ENCODE results near the gene LYRM4. TPM values are rescaled to one million over a fixed set of nuclear protein-coding genes. Genes with fewer than 3 reads are reported as not detected.
A peak's percentile ranks its signal among the peaks of the same experiment; 100 is the strongest.

LYRM4 gene
- total RNA-seq, 1 experiment from 2014 or later = 52.8 TPM

GRCh38 chr6:5305968-5306626 is 45.3 kb upstream of the LYRM4 start:
- no peaks in the 10 kb centered on the region for H3K9me3 ChIP-seq
- TF ChIP-seq CTCF (IDR thresholded peaks at IDR 0.05; ENCODE audit: insufficient read depth in 1 of 2, low read depth in 1 of 2, low read length in 1 of 2, severe bottlenecking in 1 of 2, unreplicated experiment in 1 of 2) = no peak
- peak overlapping the region; percentile 14 for H3K4me3 Mint-ChIP-seq (ENCODE audit: unreplicated experiment)
- H3K27ac Mint-ChIP-seq (ENCODE audit: unreplicated experiment) = peak overlapping the region; percentile 82
- no peaks in the 10 kb centered on the region for H3K27me3 Mint-ChIP-seq (ENCODE audit: insufficient read depth, unreplicated experiment)
- DNase-seq = peak; percentile 29 to 56
- no peaks in the 10 kb centered on the region for H3K27me3 ChIP-seq (replicated peaks; ENCODE audit: control insufficient read depth, insufficient read depth, low read length)
- H3K4me1 Mint-ChIP-seq (ENCODE audit: low read depth, unreplicated experiment) = peaks cover 14% of the 10 kb centered on the region
- ChIA-PET POLR2A (no interaction called here), CTCF (interaction anchor here (1.0 kb wide), 1 partner anchor 162 kb away, joined by 3 read pairs; no protein-coding TSS in a partner anchor)
- no peaks in the 10 kb centered on the region for H3K9me3 Mint-ChIP-seq (ENCODE audit: unreplicated experiment)
- no peaks in the 10 kb centered on the region for H3K36me3 Mint-ChIP-seq (ENCODE audit: insufficient read depth, unreplicated experiment)
- intact Hi-C loops (cut with micrococcal nuclease; ENCODE audit: unreplicated experiment) = no loop called here
- no peaks in the 10 kb centered on the region for H3K36me3 ChIP-seq (ENCODE audit: control insufficient read depth, insufficient read depth, low read length)
- no peak overlapping the region for H3K4me3 ChIP-seq (ENCODE audit: low read depth, low read length)
- no TSS peak for BruUV-seq (replicated peaks)
- peaks cover 16% of the 10 kb centered on the region for H3K4me1 ChIP-seq

GRCh38 chr6:5303682-5304081 is 42.9 kb upstream of the LYRM4 start:
- ChIA-PET CTCF (interaction anchor here (1.3 kb wide), 1 partner anchor 160 kb away, joined by 8 read pairs; no protein-coding TSS in a partner anchor), POLR2A (no interaction called here)
- H3K9me3 Mint-ChIP-seq (ENCODE audit: unreplicated experiment) = no peaks in the 10 kb centered on the region
- H3K27me3 Mint-ChIP-seq (ENCODE audit: insufficient read depth, unreplicated experiment) = no peaks in the 10 kb centered on the region
- no peak overlapping the region for H3K4me3 Mint-ChIP-seq (ENCODE audit: unreplicated experiment)
- Histone ChIP-seq H3K4me3 (ENCODE audit: low read depth, low read length) (no peak overlapping the region), H3K4me1 (peaks cover 16% of the 10 kb centered on the region), H3K9me3 (no peaks in the 10 kb centered on the region), H3K27me3 (replicated peaks; ENCODE audit: control insufficient read depth, insufficient read depth, low read length) (no peaks in the 10 kb centered on the region), H3K36me3 (ENCODE audit: control insufficient read depth, insufficient read depth, low read length) (no peaks in the 10 kb centered on the region)
- intact Hi-C loops (cut with micrococcal nuclease; ENCODE audit: unreplicated experiment) = loop anchor here (1.0 kb wide), 1 partner anchor 160 kb away; no protein-coding TSS in a partner anchor
- H3K4me1 Mint-ChIP-seq (ENCODE audit: low read depth, unreplicated experiment) = peaks cover 14% of the 10 kb centered on the region
- no peak overlapping the region for H3K27ac Mint-ChIP-seq (ENCODE audit: unreplicated experiment)
- no peaks in the 10 kb centered on the region for H3K36me3 Mint-ChIP-seq (ENCODE audit: insufficient read depth, unreplicated experiment)
- no peak for DNase-seq
- TF ChIP-seq CTCF (IDR thresholded peaks at IDR 0.05; ENCODE audit: insufficient read depth in 1 of 2, low read depth in 1 of 2, low read length in 1 of 2, severe bottlenecking in 1 of 2, unreplicated experiment in 1 of 2) = no peak
- no TSS peak for BruUV-seq (replicated peaks)

- no peak overlapping the region for H3K4me3 ChIP-seq (ENCODE audit: low read depth, low read length)
- H3K4me1 Mint-ChIP-seq (ENCODE audit: low read depth, unreplicated experiment) = peaks cover 14% of the 10 kb centered on the region
- ChIA-PET CTCF (interaction anchor here (1.3 kb wide), 1 partner anchor 160 kb away, joined by 8 read pairs; no protein-coding TSS in a partner anchor), POLR2A (no interaction called here)
- no peaks in the 10 kb centered on the region for H3K9me3 ChIP-seq
- DNase-seq = peak; percentile 32 to 46
- no peak overlapping the region for H3K27ac Mint-ChIP-seq (ENCODE audit: unreplicated experiment)
- peak; percentile 18 to 58 for TF ChIP-seq CTCF (IDR thresholded peaks at IDR 0.05; ENCODE audit: insufficient read depth in 1 of 2, low read depth in 1 of 2, low read length in 1 of 2, severe bottlenecking in 1 of 2, unreplicated experiment in 1 of 2)
- H3K4me1 ChIP-seq = peaks cover 16% of the 10 kb centered on the region
- intact Hi-C loops (cut with micrococcal nuclease; ENCODE audit: unreplicated experiment) = loop anchor here (1.0 kb wide), 1 partner anchor 160 kb away; no protein-coding TSS in a partner anchor
- no peaks in the 10 kb centered on the region for H3K36me3 ChIP-seq (ENCODE audit: control insufficient read depth, insufficient read depth, low read length)
- H3K36me3 Mint-ChIP-seq (ENCODE audit: insufficient read depth, unreplicated experiment) = no peaks in the 10 kb centered on the region
- H3K9me3 Mint-ChIP-seq (ENCODE audit: unreplicated experiment) = no peaks in the 10 kb centered on the region
- no peaks in the 10 kb centered on the region for H3K27me3 ChIP-seq (replicated peaks; ENCODE audit: control insufficient read depth, insufficient read depth, low read length)
- H3K4me3 Mint-ChIP-seq (ENCODE audit: unreplicated experiment) = no peak overlapping the region
- no TSS peak for BruUV-seq (replicated peaks)
- H3K27me3 Mint-ChIP-seq (ENCODE audit: insufficient read depth, unreplicated experiment) = no peaks in the 10 kb centered on the region
Measured at GRCh38 chr6:5302995-5303622, 42.4 kb upstream of the LYRM4 start.

Data from Caco-2 (cell line).